Activated CD4-positive, alpha-beta T cell treated with anti-CD3 and anti-CD28 coated beads for 1 hour (primary cell): ENCODE measurements around the gene SAMD13.
"Not testable (repeated sequence)": the region's sequence is repeated elsewhere in the genome, so short reads cannot be mapped to it uniquely, and the experiment has no call there.

Experiments
- DNase-seq: peaks from one replicate; pipeline ENCODE4 v3.0.0-alpha.2; 2020

Gene SAMD13

GRCh38 chr1:84287389-84287788 lies 14.1 kb upstream of the SAMD13 start:
- not testable (repeated sequence) for DNase-seq

- no peak for DNase-seq
Observed at GRCh38 chr1:84289169-84289785, 12.2 kb upstream of the SAMD13 start.

GRCh38 chr1:84291882-84292655 lies 9.4 kb upstream of the SAMD13 start:
- DNase-seq = no peak

GRCh38 chr1:84293766-84294165 lies 7.7 kb upstream of the SAMD13 start:
- DNase-seq = no peak

GRCh38 chr1:84294751-84295150 lies 6.8 kb upstream of the SAMD13 start:
- DNase-seq = no peak

- no peak for DNase-seq
Observed at GRCh38 chr1:84297546-84298244, 3.8 kb upstream of the SAMD13 start.

DNA sequence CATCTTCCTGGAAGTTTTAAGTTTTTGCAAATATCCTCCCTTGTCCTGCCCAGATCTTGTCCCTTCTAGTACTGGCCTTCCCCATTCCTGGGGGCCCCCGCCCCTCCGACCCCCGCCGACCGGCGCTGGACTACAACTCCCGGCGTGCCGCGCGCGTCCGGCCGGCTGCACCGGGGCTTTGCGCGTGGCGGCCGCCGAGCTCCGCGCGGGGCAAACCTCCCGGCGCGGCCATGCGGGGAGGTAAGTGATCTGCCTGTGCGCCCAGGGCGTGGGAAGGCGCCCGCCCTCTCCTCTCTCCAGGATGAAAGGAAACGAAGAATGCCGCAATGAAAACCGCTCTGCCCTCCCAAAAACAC lies 3.2 kb upstream of the SAMD13 start:
- peak; percentile 23 for DNase-seq

DNA sequence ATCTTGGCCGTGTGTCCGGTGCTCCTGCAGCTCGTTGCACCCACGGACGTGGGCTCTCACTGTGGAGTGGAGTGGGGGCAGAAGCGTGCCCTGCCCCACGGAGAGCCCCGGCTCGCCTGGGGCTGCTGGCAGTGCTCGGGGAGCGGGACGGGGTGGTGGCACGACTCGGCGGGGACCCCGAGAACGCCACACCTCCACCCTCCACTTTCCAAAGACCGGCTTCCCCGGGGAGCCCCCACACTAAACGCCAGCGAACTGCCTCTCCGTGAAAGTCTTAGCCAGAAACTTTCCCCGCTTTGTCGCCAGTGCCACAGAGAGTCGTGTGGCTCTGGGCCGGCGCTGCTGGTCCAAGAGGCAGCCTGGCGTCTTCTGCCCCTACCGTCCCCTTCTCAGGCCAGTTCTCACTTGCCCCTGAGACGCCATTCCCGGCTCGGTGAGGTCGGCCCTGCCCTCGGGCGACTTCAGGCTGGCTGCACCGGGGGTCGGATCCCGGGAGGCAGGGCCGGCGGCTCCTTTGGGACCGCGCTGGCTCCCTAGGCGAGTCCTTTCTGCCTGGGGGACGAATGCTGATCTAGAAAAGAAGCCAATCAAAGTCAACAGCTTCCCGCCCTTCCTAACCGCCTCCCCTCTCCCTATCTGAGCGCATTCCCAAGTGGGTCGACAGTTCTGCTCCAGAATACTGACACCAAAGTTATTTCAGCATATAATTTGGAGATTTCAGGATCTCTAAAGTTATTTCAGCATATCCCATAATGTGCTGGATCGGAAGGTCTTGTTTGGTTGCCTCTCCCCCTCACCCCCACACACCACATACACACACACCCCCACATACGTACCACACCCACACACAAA lies 2.6 kb upstream of the SAMD13 start:
- peak; percentile 8 for DNase-seq

- DNase-seq = no peak
Observed at GRCh38 chr1:84299536-84300170, 1.9 kb upstream of the SAMD13 start.

DNA sequence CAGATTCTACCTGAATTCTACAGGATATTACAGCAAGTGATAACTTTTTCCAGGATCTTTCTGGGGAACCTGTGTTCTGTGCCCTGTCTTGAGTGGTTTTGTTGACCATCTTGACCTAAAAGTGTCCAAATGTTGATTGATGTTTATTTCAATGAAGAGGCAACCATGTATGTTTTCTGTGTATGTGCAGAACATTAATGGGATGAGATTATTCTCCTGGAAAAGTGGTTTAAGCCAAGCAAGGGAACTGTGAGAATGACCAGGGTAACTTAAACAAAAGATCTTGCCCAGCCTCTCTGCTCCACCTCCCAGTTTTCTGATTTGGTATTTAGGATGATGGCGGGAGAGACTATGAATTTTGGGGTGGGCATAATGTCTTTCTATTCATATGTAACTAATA lies 1.0 kb upstream of the SAMD13 start:
- no peak for DNase-seq

DNA sequence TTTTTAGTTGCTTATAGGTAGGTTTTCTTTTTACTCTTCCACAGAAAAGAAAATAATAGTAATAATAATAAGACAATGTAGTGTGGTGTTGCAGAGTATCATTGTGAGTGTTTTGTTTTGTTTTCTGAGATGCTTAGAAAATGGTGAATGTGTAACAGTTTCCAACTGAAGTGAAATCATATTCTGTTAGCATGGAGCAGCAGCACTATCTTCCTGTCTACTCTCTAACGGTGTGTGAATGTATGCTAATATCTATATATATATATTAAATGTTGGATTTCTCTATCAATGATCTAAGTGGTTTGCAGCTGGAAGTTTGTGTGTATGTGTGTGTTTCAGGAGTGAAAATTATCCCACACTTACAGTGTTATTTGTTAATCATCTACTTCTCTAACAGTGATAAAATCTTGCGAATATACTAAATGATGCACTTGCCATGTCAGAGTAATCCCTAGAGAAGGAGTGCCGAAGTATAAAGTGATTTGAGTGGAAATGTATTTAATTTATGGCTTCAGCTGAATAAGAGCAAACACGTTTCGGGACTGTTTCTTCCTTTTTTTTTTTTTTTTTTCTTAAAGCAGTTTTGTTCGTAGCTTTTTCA lies 377 bp downstream of the SAMD13 start:
- DNase-seq = no peak

GRCh38 chr1:84303314-84303830 lies 1.9 kb downstream of the SAMD13 start:
- no peak for DNase-seq

DNA sequence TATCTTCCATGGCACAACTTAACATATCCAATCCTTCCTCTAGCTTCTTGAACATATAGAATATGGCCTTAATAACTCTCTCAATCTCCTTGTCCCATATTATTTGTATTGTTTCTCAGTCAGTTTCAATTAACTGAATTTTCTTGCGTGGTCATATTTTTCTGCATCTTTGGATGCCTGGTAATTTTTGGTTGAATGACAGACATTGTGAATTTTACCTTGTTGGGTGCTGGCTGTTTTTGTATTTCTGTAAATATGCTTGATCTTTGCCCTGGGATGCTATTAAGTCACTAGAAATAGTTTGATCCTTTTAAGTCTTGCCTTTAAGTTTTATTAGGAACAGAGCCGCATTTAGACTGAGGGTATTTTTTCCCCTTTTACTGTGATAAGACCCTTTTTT lies 5.9 kb downstream of the SAMD13 start:
- DNase-seq = no peak

DNA sequence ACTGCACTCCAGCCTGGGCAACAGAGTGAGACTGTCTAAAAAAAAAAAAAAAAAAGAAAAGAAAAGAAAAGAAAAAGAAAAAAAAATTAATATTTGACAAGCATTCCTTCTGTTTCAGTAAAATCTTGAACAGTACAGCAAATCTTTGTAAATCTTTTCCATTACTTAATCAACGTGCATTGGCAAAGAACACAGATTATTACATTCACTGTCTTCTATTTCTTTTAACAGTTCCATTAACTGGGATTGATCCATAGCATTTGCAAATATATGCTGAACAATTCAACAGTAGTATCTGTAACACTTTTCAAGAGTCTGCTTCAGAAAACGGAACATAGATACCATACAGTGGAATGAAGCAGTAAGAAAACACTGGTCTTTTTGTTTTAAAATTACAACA lies 9.8 kb downstream of the SAMD13 start:
- no peak for DNase-seq

DNA sequence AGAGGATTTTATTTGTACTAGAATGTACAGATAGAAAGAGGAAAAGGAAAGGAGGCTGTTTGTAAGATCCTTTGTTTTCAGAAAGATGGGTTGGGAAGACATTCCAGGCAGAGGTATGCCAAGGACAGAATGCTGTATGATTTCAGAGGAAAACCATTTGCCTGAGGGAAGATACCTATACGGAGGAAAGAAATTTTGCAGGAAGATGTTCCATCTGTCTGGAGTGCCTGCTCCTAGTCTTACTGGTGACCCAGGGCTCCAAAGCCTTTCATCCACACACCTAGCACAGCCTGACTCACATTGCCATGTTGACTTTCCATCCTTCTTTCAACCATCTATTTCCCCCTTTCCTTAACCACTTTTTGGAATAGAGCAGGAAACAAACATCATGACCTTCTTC lies 18.2 kb downstream of the SAMD13 start:
- no peak for DNase-seq

- no peak for DNase-seq
Observed at GRCh38 chr1:84327830-84328229, 26.3 kb downstream of the SAMD13 start.

- DNase-seq = no peak
Observed at GRCh38 chr1:84330125-84330984, 28.8 kb downstream of the SAMD13 start.

DNA sequence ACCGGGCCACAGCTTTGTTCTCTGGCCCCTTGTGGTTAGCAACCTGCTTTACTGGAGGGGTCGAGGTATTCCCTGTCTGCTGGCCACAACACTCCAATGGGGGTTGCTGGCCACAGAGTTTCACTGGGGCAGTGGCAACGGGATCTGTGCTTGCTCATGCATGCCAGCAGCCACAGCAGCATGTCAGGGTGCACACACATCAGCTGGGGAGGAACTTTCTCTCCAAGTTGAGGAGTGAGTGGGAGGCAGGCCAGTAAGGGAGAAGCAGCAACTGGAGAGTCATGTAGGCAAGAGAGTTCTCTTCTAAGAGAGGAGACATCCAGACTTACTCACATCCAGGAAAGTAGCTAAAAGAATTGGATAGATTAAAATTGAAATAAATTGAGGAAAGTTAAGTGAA lies 38.0 kb downstream of the SAMD13 start:
- DNase-seq = no peak

- DNase-seq = no peak
Observed at GRCh38 chr1:84344286-84344685, 42.8 kb downstream of the SAMD13 start.

DNA sequence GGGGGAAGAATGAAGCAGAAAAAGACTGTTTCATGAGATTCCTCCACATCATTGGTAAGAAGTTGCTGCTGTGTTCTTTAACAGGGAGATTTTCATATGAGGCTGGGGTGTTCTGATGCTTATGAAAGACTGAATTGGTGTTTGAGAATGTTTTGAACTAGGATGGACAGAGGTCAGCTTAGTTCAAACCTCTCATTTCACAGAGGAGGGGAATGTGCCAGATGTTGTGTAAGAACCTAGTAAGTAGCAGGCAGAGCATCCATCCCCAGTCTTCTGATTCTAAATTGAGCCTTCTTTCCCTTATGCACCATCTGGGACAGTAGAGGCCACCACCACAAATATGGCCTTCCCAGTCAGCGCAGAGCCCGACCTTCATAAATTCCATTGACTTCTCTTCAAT lies 43.7 kb downstream of the SAMD13 start:
- no peak for DNase-seq
